HPDE6-E6E7 (cell line): ENCODE data around the gene VAV3.
A peak's percentile ranks its signal among the peaks of the same experiment; 100 is the strongest.

ENCODE experiments used
- DNase-seq: peaks from one replicate; pipeline ENCODE4 v3.0.0; 2011; ENCODE audit warnings: missing footprints; ENCODE audit errors: extremely low spot score

VAV3 gene

DNA sequence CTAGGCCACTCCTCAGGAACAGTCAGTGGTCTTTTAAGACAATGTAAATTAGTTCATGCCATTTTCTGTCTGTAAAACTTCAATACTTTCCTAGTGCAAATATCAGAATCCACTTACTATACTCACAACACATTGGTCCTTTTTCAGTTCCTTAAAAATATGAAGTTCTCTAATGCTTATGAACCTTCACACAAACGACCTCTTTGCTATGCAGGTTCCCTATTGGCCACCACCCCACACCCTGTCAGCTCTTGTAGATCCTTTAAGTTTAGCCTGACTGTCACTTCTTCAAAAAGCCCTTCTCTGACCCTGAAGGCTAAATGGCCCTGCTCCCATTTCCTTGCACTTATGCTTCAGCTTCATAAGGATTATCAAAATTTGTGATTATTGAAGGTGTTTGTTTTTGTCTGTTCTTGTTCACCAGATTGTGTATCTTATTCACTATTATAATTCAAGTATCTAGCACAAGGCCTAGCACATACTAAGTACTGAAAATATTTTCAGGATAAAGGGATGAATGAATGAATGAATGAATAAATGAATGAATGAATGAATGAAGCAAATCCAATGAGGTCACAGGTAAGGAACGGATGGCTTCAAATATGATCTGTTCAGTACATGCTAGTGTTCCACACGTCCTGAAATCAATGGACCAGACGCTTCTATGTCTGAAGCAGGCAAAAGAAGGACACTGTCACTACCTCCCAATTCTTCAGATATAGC lies 373.9 kb downstream of the VAV3 start:
- DNase-seq, result no peak

DNA sequence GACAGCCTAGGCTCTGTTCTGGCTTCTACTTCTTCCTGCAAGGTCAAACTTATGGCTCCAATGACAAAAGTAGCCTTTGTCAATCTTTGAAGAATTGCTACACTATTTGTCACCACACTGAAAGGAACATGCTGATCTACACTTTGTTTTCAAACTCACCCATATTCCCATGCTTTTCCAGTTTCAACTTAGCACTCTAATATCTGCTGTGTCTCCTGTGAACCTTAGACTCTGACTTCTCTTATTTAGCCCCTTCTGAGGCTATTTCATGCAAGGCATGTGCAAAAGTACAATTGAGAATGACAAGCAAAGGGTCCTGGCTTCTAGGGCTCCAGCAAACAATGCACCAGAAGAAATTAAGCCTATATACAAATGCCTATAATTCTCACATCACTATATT lies 374.9 kb downstream of the VAV3 start:
- no peak for DNase-seq

DNA sequence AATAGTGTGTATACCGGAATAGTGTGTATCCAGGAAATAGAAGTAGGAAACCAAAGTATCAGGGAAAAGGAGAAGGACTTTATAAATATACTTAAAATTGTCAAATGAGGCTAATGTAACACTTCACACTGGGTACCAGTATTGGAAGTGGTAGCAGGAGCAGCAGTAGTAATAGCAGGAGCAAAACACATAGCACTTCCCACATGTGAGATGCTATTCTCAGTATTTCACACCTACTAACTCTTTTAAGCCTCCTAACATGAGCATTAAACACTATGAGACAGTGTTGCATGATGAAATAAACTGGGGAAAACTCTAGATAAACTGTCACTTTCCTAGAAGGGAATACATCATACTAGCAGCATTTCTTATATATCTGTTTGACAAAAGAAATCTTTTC lies 376.7 kb downstream of the VAV3 start:
- DNase-seq, result no peak

GRCh38 chr1:107575226-107575625 lies 389.8 kb downstream of the VAV3 start:
- DNase-seq, result no peak

- no peak for DNase-seq
Measured at GRCh38 chr1:107574044-107574443, 390.9 kb downstream of the VAV3 start.

DNA sequence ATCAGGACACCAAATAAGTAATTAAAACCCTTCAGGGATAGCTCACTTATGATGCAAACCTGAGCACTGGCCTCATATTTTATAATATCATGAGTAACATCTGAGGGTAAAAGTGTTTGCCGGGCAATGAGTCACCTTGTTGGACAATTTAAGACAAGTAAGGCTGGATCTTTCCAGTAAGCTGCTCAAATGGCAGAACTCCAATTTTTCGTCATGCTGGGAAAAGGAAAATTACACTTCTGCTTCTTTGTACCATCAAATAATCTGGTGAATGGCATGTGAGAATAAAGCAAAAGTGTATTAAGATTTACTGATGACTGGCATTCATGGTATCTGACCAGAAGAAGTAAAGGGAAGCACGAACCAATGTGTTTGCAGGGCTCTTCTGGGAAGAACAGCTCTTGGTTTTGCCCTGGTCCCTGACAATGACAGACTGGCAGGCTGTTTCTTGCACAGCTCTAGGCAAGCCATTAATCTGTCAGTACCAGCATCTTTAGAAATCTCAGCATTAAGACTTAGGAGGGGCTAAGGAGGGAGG lies 392.2 kb downstream of the VAV3 start:
- DNase-seq, result peak; percentile 70

GRCh38 chr1:107570768-107571167 lies 394.2 kb downstream of the VAV3 start:
- DNase-seq, result no peak

- no peak for DNase-seq
Measured at GRCh38 chr1:107563441-107563840, 401.5 kb downstream of the VAV3 start.

DNA sequence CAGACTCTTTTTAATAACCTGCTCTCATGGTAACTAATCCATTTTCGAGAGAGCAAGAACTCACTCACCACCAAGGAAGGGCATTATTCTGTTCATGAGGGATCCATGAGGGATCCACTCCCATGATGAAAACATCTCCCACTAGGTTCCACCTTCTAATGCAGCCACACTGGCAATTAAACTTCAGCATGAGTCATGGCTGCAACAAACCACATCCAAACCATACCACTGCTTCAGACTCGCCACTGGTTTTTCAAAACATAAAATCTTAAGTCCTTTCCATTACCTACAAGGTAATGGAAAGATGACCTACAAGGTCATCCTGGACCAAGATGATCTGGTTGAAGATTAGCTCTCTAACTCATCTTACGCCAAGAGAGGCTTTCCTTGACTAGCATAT lies 405.1 kb downstream of the VAV3 start:
- no peak for DNase-seq

- DNase-seq, result no peak
Measured at GRCh38 chr1:107557095-107557494, 407.9 kb downstream of the VAV3 start.

DNA sequence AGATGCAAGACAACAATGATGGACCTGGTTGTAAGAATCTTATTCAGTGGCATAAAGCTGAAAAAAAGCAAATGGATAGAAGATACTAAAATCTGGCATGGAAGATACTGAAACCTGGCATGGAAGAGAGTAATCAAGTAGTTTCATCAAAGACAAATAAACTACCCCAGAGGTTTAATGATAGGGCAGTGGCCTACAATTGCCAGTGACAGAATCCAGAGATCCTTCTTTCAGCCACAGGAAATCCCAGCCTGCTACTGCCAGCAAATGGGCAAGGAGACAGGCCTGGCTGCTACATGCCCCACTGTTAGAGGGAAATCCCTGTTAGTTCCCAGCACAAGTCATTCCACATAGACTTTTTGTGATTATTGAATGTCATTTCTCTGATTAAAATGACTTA lies 409.4 kb downstream of the VAV3 start:
- DNase-seq, result no peak

GRCh38 chr1:107552781-107553180 lies 412.2 kb downstream of the VAV3 start:
- DNase-seq, result no peak

GRCh38 chr1:107551456-107551855 lies 413.5 kb downstream of the VAV3 start:
- DNase-seq, result no peak

GRCh38 chr1:107550358-107550757 lies 414.6 kb downstream of the VAV3 start:
- DNase-seq, result no peak

DNA sequence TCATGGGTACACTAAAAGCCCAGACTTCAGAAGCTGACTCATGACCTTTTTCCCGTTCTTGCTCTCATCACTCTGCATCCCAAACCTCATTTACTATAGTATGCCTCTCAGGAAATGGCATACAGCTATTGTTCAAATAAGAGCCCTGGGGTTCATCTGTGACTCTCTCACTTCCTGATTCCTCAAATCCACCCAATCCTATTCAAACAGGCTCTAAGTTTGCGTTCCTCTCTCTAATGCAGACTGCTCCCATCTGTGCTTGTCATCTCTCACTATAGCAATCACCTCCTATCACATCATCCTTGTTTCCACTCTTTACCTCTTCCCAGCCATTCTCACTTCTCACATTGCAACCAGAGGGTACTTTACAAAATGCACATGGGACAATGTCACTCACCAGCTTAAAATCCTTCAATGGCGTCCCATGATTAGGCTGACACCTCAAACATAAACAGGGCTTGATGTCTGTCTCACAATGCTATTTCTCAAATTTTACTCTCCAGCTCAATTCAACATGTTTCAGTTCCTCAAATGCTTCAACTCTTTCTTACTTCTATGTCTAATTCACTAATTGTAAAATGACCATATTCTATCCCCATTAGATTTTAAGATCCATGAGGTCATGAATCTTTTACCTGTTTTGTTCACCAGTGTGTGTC lies 415.7 kb downstream of the VAV3 start:
- DNase-seq, result no peak

GRCh38 chr1:107548276-107548675 lies 416.7 kb downstream of the VAV3 start:
- no peak for DNase-seq

DNA sequence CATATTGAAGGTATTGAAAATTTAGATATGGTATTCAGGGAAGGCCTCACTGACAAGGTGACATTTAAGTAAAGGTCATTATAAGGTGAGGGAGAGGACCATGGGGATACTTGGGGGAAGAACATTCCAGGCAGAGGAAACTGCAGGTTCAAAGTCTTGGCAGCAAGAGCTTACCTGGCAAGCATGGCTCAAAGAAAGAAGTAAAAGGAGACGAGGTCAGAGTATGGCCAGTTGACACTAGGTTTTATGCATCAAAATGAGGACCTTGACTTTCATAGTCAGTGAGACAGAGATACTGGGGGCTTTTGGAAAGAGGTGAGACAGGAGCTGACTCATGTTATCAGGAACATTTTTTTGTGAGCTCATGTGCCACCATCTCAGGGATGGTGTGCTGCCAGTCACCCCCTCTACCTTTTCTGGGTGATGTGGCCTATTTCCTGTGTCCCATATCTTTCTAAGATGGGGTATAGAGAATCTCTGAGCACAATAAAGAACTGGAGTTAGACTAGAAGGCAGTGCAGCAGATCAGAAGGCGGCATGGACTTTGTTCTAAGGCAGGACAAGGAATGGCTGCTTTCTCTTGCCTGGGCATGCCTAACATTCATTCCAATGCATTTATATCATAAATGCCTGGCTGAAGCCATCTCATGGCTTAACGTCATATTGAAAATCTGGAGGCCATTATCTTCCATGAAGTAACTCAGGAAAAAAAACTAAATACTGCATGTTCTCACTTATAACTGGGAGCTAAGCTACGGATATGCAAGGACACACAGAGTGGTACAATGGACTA lies 417.4 kb downstream of the VAV3 start:
- peak; percentile 54 for DNase-seq

GRCh38 chr1:107546576-107546975 lies 418.4 kb downstream of the VAV3 start:
- no peak for DNase-seq

DNA sequence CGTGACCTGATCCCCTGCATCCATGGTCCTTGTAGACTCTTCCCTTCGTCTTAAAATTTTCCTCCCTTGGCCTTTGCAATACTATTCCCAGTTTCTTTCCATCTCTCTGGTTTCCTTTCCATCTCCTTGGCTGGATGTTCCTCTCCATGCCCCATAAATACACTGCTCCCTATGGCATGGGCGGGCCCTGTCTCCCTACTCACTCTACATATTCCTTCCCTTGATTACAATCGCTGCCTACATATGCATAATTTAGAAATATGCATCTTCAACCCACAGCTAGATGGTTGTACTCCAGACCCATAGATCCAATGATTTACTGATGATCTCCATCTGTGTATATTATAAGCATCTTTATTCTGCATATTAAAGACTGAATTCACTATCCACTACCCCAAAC lies 419.1 kb downstream of the VAV3 start:
- DNase-seq, result no peak

GRCh38 chr1:107545056-107545577 lies 419.9 kb downstream of the VAV3 start:
- no peak for DNase-seq

- DNase-seq, result no peak
Measured at GRCh38 chr1:107544285-107544684, 420.7 kb downstream of the VAV3 start.

DNA sequence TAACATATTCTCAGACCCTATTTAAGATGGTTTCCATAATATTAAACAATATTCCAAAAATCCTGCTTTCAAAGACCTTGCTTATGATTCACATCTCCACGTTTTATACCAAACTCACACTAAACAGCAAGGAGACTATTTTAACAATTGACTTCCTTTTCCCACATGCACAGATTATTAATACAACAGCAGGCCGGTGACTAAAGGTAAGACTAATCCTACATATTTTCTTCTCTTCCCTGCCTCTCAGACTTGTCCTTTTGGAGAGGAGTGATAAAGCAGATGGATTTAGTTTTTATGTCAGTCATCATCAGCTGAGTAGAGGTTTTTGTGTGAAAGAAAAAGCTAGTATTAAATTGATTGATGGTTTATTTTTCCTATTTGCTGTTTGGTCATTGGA lies 423.6 kb downstream of the VAV3 start:
- no peak for DNase-seq
